ENCODE measurements around the gene RNU6-7. TPM values are rescaled to one million over a fixed set of nuclear protein-coding genes. Genes with fewer than 3 reads are reported as not detected.

RNU6-7 gene
- not detected for polyA plus RNA-seq (2013)

DNA sequence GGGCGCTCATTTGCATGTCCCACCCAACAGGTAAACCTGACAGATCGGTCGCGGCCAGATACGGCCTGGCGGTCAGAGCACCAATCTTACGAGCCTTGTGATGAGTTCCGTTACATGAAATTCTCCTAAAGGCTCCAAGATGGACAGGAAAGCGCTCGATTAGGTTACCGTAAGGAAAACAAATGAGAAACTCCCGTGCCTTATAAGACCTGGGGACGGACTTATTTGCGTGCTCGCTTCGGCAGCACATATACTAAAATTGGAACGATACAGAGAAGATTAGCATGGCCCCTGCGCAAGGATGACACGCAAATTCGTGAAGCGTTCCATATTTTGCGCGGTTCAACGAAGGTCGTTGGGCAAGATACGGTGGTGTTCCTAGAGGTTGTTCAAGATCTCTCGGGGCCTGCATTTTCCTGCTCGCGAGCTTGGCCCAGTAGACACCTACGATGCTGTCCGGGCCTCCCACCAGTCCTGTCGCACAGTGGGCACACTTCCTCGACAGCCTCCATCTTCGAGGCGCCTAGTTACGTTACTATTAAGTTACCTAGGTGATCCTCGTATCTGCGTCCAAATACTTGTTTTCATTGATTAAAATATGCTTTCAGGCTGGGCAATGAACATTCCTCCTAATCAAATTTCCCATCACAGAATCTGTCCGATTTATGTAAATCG, at the start of gene RNU6-7:
Gene RNU6-7, plus strand, starts transcription at position 230 of the 675 bp plus-strand sequence.
- Histone ChIP-seq H3K4me3 (ENCODE audit: control insufficient read depth in 1 of 7, extremely low read depth in 1 of 7, insufficient read depth in 4 of 7, low read depth in 2 of 7, low read length in 6 of 7) (peak within 1 kb of the TSS; percentile 57 to 99 (median 83)), H3K9me3 (ENCODE audit: control extremely low read depth in 1 of 5, control insufficient read depth in 4 of 5, insufficient read depth in 2 of 5, low read depth in 1 of 5, low read length in 4 of 5) (no peaks in the 10 kb centered on the region), H3K4me1 (ENCODE audit: control extremely low read depth in 1 of 4, control insufficient read depth in 4 of 4, insufficient read depth in 4 of 4, low read length in 3 of 4) (peaks cover 22 to 55% (median 35%) of the 10 kb centered on the region in 4 experiments), H3K36me3 (ENCODE audit: control insufficient read depth in 4 of 4, insufficient read depth in 4 of 4, low read length in 3 of 4) (no peaks in the 10 kb centered on the region), H3K27me3 (replicated peaks in 2 of 5; ENCODE audit: control insufficient read depth in 4 of 5, insufficient read depth in 5 of 5, low read length in 4 of 5) (no peaks in the 10 kb centered on the region), H3K27ac (ENCODE audit: insufficient read depth in 1 of 2, low read depth in 1 of 2, low read length in 2 of 2, poor library complexity in 1 of 2, severe bottlenecking in 2 of 2) (peak within 1 kb of the TSS; percentile 92 to 100)
- ChIA-PET POLR2A (no interaction called here), CTCF (interaction anchor here (1.9 kb wide), 1 partner anchor 10 kb away, joined by 6 read pairs; no protein-coding TSS in a partner anchor)
- peak; percentile 50 to 76 (median 59) for DNase-seq
- WGBS (ENCODE audit: insufficient coverage): under 1% methylated on average over 37 of the region's 40 CpGs

DNA sequence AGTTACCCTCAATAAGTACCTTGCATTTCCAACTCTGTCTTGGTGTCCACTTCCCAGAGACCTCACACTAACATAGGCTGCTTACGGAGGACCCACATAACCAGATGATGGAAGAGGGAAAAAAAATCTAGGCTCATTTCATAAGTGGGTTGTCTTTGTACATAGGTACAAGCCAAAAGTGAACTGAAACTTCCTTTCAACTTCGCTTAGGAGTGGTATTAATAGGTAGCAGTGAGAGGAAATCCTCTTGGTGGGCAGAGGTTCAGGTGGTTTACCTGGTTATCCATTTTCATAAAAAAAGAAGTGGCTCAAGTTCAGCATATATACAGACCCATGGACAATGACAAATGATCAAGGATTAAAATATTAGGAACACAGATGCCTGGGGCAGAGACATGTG, 35.8 kb upstream of the RNU6-7 start:
- Histone ChIP-seq H3K27me3 (replicated peaks in 2 of 5; ENCODE audit: control insufficient read depth in 4 of 5, insufficient read depth in 5 of 5, low read length in 4 of 5) (no peaks in the 10 kb centered on the region), H3K4me3 (ENCODE audit: control insufficient read depth in 1 of 7, extremely low read depth in 1 of 7, insufficient read depth in 4 of 7, low read depth in 2 of 7, low read length in 6 of 7) (no peak overlapping the region), H3K27ac (ENCODE audit: insufficient read depth in 1 of 2, low read depth in 1 of 2, low read length in 2 of 2, poor library complexity in 1 of 2, severe bottlenecking in 2 of 2) (no peak overlapping the region), H3K36me3 (ENCODE audit: control insufficient read depth in 4 of 4, insufficient read depth in 4 of 4, low read length in 3 of 4) (no peaks in the 10 kb centered on the region), H3K9me3 (ENCODE audit: control extremely low read depth in 1 of 5, control insufficient read depth in 4 of 5, insufficient read depth in 2 of 5, low read depth in 1 of 5, low read length in 4 of 5) (peaks cover 0 to 5% (median 0%) of the 10 kb centered on the region in 5 experiments), H3K4me1 (ENCODE audit: control extremely low read depth in 1 of 4, control insufficient read depth in 4 of 4, insufficient read depth in 4 of 4, low read length in 3 of 4) (peaks cover 6 to 14% (median 10%) of the 10 kb centered on the region in 4 experiments)
- DNase-seq: no peak
- no CpG with 5 or more reads among the region's 2 CpGs for WGBS (ENCODE audit: insufficient coverage)
- POLR2A ChIA-PET: no interaction called here
- CTCF ChIA-PET: no interaction called here

DNA sequence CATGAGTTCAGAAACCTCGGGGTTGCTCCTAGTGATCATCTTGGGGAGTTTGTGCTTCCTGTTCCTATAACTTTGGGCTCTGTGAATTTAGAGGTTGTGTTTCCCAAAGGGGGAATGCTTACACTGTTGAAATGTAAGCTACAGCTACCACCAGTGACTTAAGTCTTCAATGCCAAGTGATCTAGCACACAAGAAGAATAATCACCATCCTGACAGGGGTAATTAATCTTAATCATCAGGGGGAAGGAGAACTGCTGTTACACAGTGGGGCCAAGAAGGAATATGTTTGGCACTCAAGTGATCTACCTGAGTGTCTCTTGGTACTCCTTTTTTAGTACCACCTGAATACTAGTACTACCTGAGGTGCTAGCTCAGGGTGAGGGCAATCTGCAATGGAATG, 34.9 kb upstream of the RNU6-7 start:
- 100% methylated on average over 1 of the region's 1 CpG for WGBS (ENCODE audit: insufficient coverage)
- no peak for DNase-seq
- ChIA-PET CTCF (interaction anchor here (1.4 kb wide), 2 partner anchors 9 to 85 kb away, joined by 3 to 5 read pairs; no protein-coding TSS in a partner anchor), POLR2A (no interaction called here)
- no peaks in the 10 kb centered on the region for H3K36me3 ChIP-seq (ENCODE audit: control insufficient read depth in 4 of 4, insufficient read depth in 4 of 4, low read length in 3 of 4)
- H3K27ac ChIP-seq (ENCODE audit: insufficient read depth in 1 of 2, low read depth in 1 of 2, low read length in 2 of 2, poor library complexity in 1 of 2, severe bottlenecking in 2 of 2): no peak overlapping the region
- H3K4me1 ChIP-seq (ENCODE audit: control extremely low read depth in 1 of 4, control insufficient read depth in 4 of 4, insufficient read depth in 4 of 4, low read length in 3 of 4): peaks cover 6 to 14% (median 10%) of the 10 kb centered on the region in 4 experiments
- no peaks in the 10 kb centered on the region for H3K27me3 ChIP-seq (replicated peaks in 2 of 5; ENCODE audit: control insufficient read depth in 4 of 5, insufficient read depth in 5 of 5, low read length in 4 of 5)
- H3K4me3 ChIP-seq (ENCODE audit: control insufficient read depth in 1 of 7, extremely low read depth in 1 of 7, insufficient read depth in 4 of 7, low read depth in 2 of 7, low read length in 6 of 7): no peak overlapping the region
- H3K9me3 ChIP-seq (ENCODE audit: control extremely low read depth in 1 of 5, control insufficient read depth in 4 of 5, insufficient read depth in 2 of 5, low read depth in 1 of 5, low read length in 4 of 5): peaks cover 0 to 5% (median 0%) of the 10 kb centered on the region in 5 experiments

DNA sequence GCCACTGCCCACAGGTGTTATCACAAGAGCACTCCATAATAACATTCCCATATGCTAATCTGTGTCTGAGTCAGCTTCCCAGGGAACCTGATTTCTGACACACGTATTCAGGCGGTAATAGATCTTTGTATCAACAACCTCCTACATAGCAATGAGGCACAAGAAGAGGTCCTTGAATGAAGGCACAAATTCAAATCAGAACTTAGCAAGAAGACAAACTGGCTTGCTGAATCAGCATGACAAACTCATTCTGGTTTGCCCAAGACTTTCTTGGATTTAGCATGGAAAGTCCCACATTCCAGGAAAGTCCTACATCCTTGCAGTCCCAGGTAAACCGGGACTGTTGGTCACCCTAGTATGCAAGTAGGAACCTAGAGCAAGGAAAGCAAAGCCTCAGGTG, 33.9 kb upstream of the RNU6-7 start:
- Histone ChIP-seq H3K27ac (ENCODE audit: insufficient read depth in 1 of 2, low read depth in 1 of 2, low read length in 2 of 2, poor library complexity in 1 of 2, severe bottlenecking in 2 of 2) (no peak overlapping the region), H3K9me3 (ENCODE audit: control extremely low read depth in 1 of 5, control insufficient read depth in 4 of 5, insufficient read depth in 2 of 5, low read depth in 1 of 5, low read length in 4 of 5) (peaks cover 0 to 5% (median 0%) of the 10 kb centered on the region in 5 experiments), H3K4me1 (ENCODE audit: control extremely low read depth in 1 of 4, control insufficient read depth in 4 of 4, insufficient read depth in 4 of 4, low read length in 3 of 4) (peaks cover 6 to 14% (median 10%) of the 10 kb centered on the region in 4 experiments), H3K4me3 (ENCODE audit: control insufficient read depth in 1 of 7, extremely low read depth in 1 of 7, insufficient read depth in 4 of 7, low read depth in 2 of 7, low read length in 6 of 7) (no peak overlapping the region), H3K27me3 (replicated peaks in 2 of 5; ENCODE audit: control insufficient read depth in 4 of 5, insufficient read depth in 5 of 5, low read length in 4 of 5) (no peaks in the 10 kb centered on the region), H3K36me3 (ENCODE audit: control insufficient read depth in 4 of 4, insufficient read depth in 4 of 4, low read length in 3 of 4) (no peaks in the 10 kb centered on the region)
- ChIA-PET POLR2A (no interaction called here), CTCF (interaction anchor here (1.4 kb wide), 2 partner anchors 10 to 84 kb away, joined by 3 to 5 read pairs; no protein-coding TSS in a partner anchor)
- WGBS (ENCODE audit: insufficient coverage): 97% methylated on average over 3 of the region's 3 CpGs
- no peak for DNase-seq

DNA sequence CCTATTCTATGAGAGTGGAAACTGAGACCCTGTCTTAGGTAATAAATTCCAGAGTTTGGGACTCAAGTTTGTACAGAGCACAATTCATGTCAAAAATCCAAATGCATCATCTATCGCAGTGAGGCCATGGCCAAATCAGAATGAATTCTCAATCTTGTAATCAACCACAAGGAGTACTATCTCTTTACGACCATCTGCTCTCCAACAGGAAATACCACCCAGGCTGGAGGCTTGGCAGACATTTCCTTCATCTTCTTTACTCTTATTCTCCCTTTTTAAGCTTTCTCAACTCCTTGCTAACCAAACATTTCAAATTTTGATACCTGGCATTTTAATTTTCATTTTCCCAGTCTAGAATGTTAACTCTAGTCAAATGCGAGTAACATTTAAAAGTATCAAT, 32.7 kb upstream of the RNU6-7 start:
- ChIA-PET POLR2A (no interaction called here), CTCF (no interaction called here)
- Histone ChIP-seq H3K36me3 (ENCODE audit: control insufficient read depth in 4 of 4, insufficient read depth in 4 of 4, low read length in 3 of 4) (no peaks in the 10 kb centered on the region), H3K4me3 (ENCODE audit: control insufficient read depth in 1 of 7, extremely low read depth in 1 of 7, insufficient read depth in 4 of 7, low read depth in 2 of 7, low read length in 6 of 7) (no peak overlapping the region), H3K9me3 (ENCODE audit: control extremely low read depth in 1 of 5, control insufficient read depth in 4 of 5, insufficient read depth in 2 of 5, low read depth in 1 of 5, low read length in 4 of 5) (peaks cover 0 to 5% (median 0%) of the 10 kb centered on the region in 5 experiments), H3K4me1 (ENCODE audit: control extremely low read depth in 1 of 4, control insufficient read depth in 4 of 4, insufficient read depth in 4 of 4, low read length in 3 of 4) (peaks cover 6 to 14% (median 10%) of the 10 kb centered on the region in 4 experiments), H3K27ac (ENCODE audit: insufficient read depth in 1 of 2, low read depth in 1 of 2, low read length in 2 of 2, poor library complexity in 1 of 2, severe bottlenecking in 2 of 2) (peak overlapping the region in 1 of 2 experiments; percentile 7), H3K27me3 (replicated peaks in 2 of 5; ENCODE audit: control insufficient read depth in 4 of 5, insufficient read depth in 5 of 5, low read length in 4 of 5) (no peaks in the 10 kb centered on the region)
- DNase-seq: peak; percentile 59 to 95 (median 90)
- WGBS (ENCODE audit: insufficient coverage): 0% methylated on average over 1 of the region's 3 CpGs

DNA sequence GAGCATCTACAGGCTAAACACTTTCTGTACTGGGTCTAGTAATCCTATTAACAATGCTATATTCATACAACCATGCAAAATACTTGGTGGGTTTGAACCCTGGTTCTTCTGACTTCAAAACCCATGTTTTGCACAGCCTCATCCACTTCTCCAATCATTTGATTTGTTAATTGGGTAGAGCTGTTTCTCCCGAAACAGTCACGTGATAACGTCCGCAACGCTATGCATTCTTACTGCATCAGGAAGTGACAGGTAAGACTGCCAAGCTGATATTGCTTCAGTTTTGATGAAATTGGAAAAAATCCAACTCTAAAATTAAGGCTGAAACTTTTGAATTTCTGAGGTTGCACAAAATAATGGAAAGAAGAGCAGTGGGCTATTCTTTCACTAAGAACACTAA, 30.4 kb upstream of the RNU6-7 start:
- H3K9me3 ChIP-seq (ENCODE audit: control extremely low read depth in 1 of 5, control insufficient read depth in 4 of 5, insufficient read depth in 2 of 5, low read depth in 1 of 5, low read length in 4 of 5): no peaks in the 10 kb centered on the region
- DNase-seq: no peak
- H3K27me3 ChIP-seq (replicated peaks in 2 of 5; ENCODE audit: control insufficient read depth in 4 of 5, insufficient read depth in 5 of 5, low read length in 4 of 5): no peaks in the 10 kb centered on the region
- H3K4me3 ChIP-seq (ENCODE audit: control insufficient read depth in 1 of 7, extremely low read depth in 1 of 7, insufficient read depth in 4 of 7, low read depth in 2 of 7, low read length in 6 of 7): no peak overlapping the region
- H3K4me1 ChIP-seq (ENCODE audit: control extremely low read depth in 1 of 4, control insufficient read depth in 4 of 4, insufficient read depth in 4 of 4, low read length in 3 of 4): peaks cover 6 to 14% (median 10%) of the 10 kb centered on the region in 4 experiments
- ChIA-PET CTCF (interaction anchor here (1.3 kb wide), 1 partner anchor 39 kb away, joined by 3 read pairs; no protein-coding TSS in a partner anchor), POLR2A (no interaction called here)
- no peak overlapping the region for H3K27ac ChIP-seq (ENCODE audit: insufficient read depth in 1 of 2, low read depth in 1 of 2, low read length in 2 of 2, poor library complexity in 1 of 2, severe bottlenecking in 2 of 2)
- WGBS (ENCODE audit: insufficient coverage): no CpG with 5 or more reads among the region's 5 CpGs
- H3K36me3 ChIP-seq (ENCODE audit: control insufficient read depth in 4 of 4, insufficient read depth in 4 of 4, low read length in 3 of 4): no peaks in the 10 kb centered on the region
